Astrocyte of the cerebellum (primary cell): ENCODE data around the gene ARL14EPL.

Source experiments
- DNase-seq: peaks from one replicate; pipeline ENCODE4 v3.0.0-alpha.2; 2011; ENCODE audit warnings: low read depth
- H3K4me3 ChIP-seq: 2 replicates; pipeline ENCODE4 v1.5.1; 2011; ENCODE audit warnings: mild to moderate bottlenecking, low read depth, low read length, moderate library complexity
- in situ Hi-C: cut with HindIII; loops from 2 replicates; pipeline ENCODE4 v1.10.0; 2017; ENCODE audit warnings: low sequenced_read_pairs
- TF ChIP-seq, protein P1 (sequence below): IDR thresholded peaks from 2 replicates; pipeline ENCODE4 v1.5.1; 2012; ENCODE audit warnings: low read length, low read depth, moderate library complexity, mild to moderate bottlenecking; ENCODE audit errors: missing control alignments

The ARL14EPL gene

GRCh38 chr5:116002116-116002906 lies 30.0 kb upstream of the ARL14EPL start:
- TF ChIP-seq, protein P1, sequence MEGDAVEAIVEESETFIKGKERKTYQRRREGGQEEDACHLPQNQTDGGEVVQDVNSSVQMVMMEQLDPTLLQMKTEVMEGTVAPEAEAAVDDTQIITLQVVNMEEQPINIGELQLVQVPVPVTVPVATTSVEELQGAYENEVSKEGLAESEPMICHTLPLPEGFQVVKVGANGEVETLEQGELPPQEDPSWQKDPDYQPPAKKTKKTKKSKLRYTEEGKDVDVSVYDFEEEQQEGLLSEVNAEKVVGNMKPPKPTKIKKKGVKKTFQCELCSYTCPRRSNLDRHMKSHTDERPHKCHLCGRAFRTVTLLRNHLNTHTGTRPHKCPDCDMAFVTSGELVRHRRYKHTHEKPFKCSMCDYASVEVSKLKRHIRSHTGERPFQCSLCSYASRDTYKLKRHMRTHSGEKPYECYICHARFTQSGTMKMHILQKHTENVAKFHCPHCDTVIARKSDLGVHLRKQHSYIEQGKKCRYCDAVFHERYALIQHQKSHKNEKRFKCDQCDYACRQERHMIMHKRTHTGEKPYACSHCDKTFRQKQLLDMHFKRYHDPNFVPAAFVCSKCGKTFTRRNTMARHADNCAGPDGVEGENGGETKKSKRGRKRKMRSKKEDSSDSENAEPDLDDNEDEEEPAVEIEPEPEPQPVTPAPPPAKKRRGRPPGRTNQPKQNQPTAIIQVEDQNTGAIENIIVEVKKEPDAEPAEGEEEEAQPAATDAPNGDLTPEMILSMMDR: no peak
- no peak overlapping the region for H3K4me3 ChIP-seq
- no peak for DNase-seq
- in situ Hi-C loops: no loop called here

DNA sequence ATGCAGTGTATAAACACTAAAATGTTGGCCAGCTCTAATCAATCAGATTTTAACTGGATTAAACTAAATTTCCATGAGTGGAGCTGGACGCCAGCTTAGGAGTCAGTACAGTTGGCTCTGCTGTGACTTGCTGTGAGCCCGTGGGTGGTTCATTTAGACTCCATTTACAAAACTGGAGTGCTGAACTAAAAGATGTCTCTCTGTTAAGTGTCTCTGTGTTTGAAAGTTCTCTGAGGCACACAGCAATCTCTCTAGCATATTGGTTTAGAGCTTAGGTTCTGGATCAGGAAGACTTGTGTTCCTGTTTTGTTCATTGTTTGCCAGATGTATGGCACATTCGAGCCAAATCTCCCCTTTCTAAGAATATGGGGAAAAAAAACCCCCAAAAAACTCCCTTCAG lies 28.0 kb upstream of the ARL14EPL start:
- TF ChIP-seq, protein P1: no peak

DNA sequence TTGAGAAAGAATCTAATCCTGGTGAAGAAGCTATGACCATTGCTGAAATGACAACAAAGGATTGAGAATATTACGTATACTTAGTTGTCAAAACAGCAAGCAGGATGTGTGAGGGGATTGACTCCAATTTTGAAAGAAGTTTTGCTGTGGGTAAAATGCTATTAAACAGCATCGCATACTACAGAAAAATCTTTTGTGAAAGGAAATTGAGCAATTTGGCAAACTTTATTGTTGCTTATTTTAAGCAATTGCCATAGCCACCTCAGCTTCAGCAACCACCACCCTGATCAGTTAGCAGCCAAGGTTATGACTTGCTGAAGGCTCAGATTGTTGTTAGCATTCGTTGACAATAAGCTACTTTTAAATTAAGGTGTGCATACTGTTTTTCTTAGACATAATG lies 22.5 kb upstream of the ARL14EPL start:
- H3K4me3 ChIP-seq: no peak overlapping the region
- in situ Hi-C loops: no loop called here

More for the DNA sequence above, 28.0 kb upstream of the ARL14EPL start:
- in situ Hi-C loops: no loop called here
- no peak for DNase-seq
- no peak overlapping the region for H3K4me3 ChIP-seq

GRCh38 chr5:116011046-116011445 lies 21.2 kb upstream of the ARL14EPL start:
- no peak for DNase-seq
- H3K4me3 ChIP-seq: no peak overlapping the region
- TF ChIP-seq, protein P1: no peak
- in situ Hi-C loops: no loop called here

More for the DNA sequence above, 22.5 kb upstream of the ARL14EPL start:
- TF ChIP-seq, protein P1: no peak
- DNase-seq: no peak

GRCh38 chr5:116013207-116013785 lies 19.0 kb upstream of the ARL14EPL start:
- in situ Hi-C loops: no loop called here
- H3K4me3 ChIP-seq: no peak overlapping the region
- DNase-seq: no peak
- TF ChIP-seq, protein P1: no peak

DNA sequence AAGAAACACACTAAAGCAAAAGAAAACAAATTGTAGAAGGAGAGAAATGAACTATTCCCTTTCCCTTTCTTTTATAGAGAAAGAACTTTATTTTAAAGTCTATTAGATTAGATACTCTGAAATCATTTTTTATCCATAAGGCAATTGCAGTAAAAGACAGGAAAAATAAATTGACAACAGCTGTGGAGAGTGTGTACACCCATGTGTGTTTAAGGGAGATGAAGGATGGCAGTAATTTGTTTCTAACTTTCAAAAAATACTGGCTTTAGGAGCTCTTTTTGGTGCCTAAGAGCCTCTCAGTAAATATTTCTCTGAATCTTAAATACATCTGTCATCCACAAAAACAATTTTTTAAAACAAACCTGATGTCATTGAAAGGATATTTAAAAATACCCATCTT lies 18.3 kb upstream of the ARL14EPL start:
- no peak overlapping the region for H3K4me3 ChIP-seq
- DNase-seq: no peak
- TF ChIP-seq, protein P1: no peak
- in situ Hi-C loops: no loop called here
